Thymus (tissue), 11 donors: ENCODE results near the gene ADGRB2. TPM values are rescaled to one million over a fixed set of nuclear protein-coding genes. Genes with fewer than 3 reads are reported as not detected.

ENCODE experiments used
- DNase-seq, 9 donors: peaks; one replicate each; pipeline ENCODE4 v3.0.0-alpha.2; 2013; ENCODE audit warnings: low spot score in 9 of 9, low read depth in 6 of 9, missing footprints in 1 of 9
- H3K27ac ChIP-seq, 2 donors: one replicate each; pipeline ENCODE4 v1.5.1; 2013; ENCODE audit warnings: control low read depth in 1 of 2, low read depth in 1 of 2, low read length in 1 of 2, mild to moderate bottlenecking in 1 of 2, moderate library complexity in 1 of 2
- H3K27me3 ChIP-seq, 2 donors: one replicate each; pipeline ENCODE4 v1.5.1; 2013; ENCODE audit warnings: low read length in 1 of 2; ENCODE audit not compliant: control insufficient read depth in 2 of 2, insufficient read depth in 1 of 2
- H3K36me3 ChIP-seq, 2 donors: one replicate each; pipeline ENCODE4 v1.5.1; 2013; ENCODE audit warnings: low read length in 1 of 2, mild to moderate bottlenecking in 1 of 2, moderate library complexity in 1 of 2; ENCODE audit not compliant: control insufficient read depth in 2 of 2, insufficient read depth in 2 of 2
- H3K4me1 ChIP-seq, 2 donors: one replicate each; pipeline ENCODE4 v1.5.1; 2013; ENCODE audit warnings: low read length in 2 of 2; ENCODE audit not compliant: control insufficient read depth in 2 of 2, insufficient read depth in 2 of 2
- H3K4me3 ChIP-seq, 2 donors: one replicate each; pipeline ENCODE4 v1.5.1; 2013; ENCODE audit warnings: low read length in 2 of 2, control low read depth in 1 of 2, mild to moderate bottlenecking in 1 of 2
- H3K9me3 ChIP-seq, 2 donors: one replicate each; pipeline ENCODE4 v1.5.1; 2013; ENCODE audit warnings: low read length in 1 of 2, mild to moderate bottlenecking in 1 of 2; ENCODE audit not compliant: control insufficient read depth in 2 of 2, insufficient read depth in 1 of 2
- WGBS: extraction: QIAGEN DNeasy Blood & Tissue Kit; methylation state at CpG from one replicate; pipeline ENCODE4 v1.1.7; 2013; 5-methylcytosine and 5-hydroxymethylcytosine counted together
- polyA plus RNA-seq: library from polyadenylated mRNA; stranded (reverse); fragments of 200-250 nt; gene quantifications from one replicate; pipeline ENCODE4 v1.2.3, GENCODE V29; 2013
- total RNA-seq: library from RNA; stranded (reverse); fragments of 120-200 nt; gene quantifications from one replicate; pipeline ENCODE4 v1.2.4, GENCODE V29; 2013
- donor health status: healthy.

ADGRB2 gene
- total and polyA plus RNA-seq, 2 donors = 6.0 to 24.4 TPM

DNA sequence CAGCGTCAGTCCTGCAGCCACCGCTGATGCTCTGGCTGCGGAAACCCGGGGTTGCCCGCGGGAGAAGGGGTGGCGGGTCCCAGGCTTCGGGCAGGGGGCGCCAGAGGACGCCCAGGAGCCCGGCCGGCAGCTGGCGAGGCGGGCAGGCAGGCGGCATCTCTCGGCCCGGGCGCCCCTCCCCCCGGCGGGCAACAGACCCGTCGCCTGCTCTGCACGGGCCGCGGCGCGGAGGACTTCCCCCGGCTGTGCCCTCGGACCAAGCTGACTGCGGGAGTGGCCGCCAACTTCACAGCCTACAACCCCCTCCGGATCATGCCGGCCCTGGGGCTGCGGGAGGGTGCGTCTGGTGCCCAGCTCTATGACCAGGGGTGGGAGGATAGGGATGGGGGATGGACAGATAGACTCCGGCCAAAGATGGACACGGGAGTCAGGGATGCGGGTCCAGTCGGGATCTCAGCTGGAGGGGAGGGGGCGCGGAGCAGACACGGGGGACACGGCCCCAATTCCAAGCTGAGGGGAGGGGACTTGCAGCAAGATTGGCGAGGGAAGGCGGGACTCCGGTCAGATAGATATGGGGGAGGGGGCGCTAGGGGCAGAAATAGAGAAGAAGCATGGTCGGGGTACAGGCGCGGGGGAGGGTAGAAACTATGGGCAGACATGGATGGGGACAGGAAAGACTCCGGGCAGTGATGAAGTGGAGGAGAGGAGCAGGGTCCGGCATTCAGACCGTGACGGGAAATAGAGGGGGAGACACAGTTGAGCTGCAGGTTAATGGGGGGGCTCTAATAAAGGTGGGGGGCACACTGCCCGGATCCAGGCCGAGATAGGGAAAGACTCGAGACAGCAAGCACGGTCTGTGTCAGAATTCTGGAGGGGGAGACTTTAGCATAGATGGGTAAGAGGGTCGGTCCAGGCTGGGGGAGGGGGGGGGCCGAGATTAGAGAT, 1.1 kb downstream of the ADGRB2 start:
- Histone ChIP-seq H3K4me1 (peaks cover 18 to 63% of the 10 kb centered on the region in 2 donors), H3K27me3 (peaks cover 0 to 42% of the 10 kb centered on the region in 2 donors), H3K4me3 (peak overlapping the region; percentile 57 to 75), H3K36me3 (peaks cover 0 to 2% of the 10 kb centered on the region in 2 donors), H3K9me3 (peaks cover 0 to 9% of the 10 kb centered on the region in 2 donors), H3K27ac (no peak overlapping the region)
- 1% methylated on average over 60 of the region's 60 CpGs for WGBS
- peak in 5 of 9 donors; percentile 59 to 81 (median 74) for DNase-seq

GRCh38 chr1:31762323-31762722, 1.8 kb downstream of the ADGRB2 start:
- H3K4me3 ChIP-seq = peak overlapping the region in 1 of 2 donors; percentile 75
- H3K27me3 ChIP-seq = peaks cover 0 to 42% of the 10 kb centered on the region in 2 donors
- peaks cover 18 to 63% of the 10 kb centered on the region in 2 donors for H3K4me1 ChIP-seq
- H3K27ac ChIP-seq = no peak overlapping the region
- 30% methylated on average over 7 of the region's 7 CpGs for WGBS
- DNase-seq = no peak
- peaks cover 0 to 9% of the 10 kb centered on the region in 2 donors for H3K9me3 ChIP-seq
- peaks cover 0 to 5% of the 10 kb centered on the region in 2 donors for H3K36me3 ChIP-seq

GRCh38 chr1:31761883-31762282, 2.3 kb downstream of the ADGRB2 start:
- Histone ChIP-seq H3K4me1 (peaks cover 18 to 63% of the 10 kb centered on the region in 2 donors), H3K4me3 (peak overlapping the region in 1 of 2 donors; percentile 75), H3K9me3 (peaks cover 0 to 9% of the 10 kb centered on the region in 2 donors), H3K27me3 (peaks cover 0 to 42% of the 10 kb centered on the region in 2 donors), H3K36me3 (peaks cover 0 to 5% of the 10 kb centered on the region in 2 donors), H3K27ac (no peak overlapping the region)
- 81% methylated on average over 6 of the region's 6 CpGs for WGBS
- DNase-seq = no peak

- peak in 4 of 9 donors; percentile 47 to 78 (median 72) for DNase-seq
- H3K9me3 ChIP-seq = peaks cover 0 to 9% of the 10 kb centered on the region in 2 donors
- WGBS = 1% methylated on average over 63 of the region's 63 CpGs
- H3K4me3 ChIP-seq = peak overlapping the region; percentile 69 to 75
- peaks cover 2 to 14% of the 10 kb centered on the region in 2 donors for H3K36me3 ChIP-seq
- H3K4me1 ChIP-seq = peaks cover 15 to 52% of the 10 kb centered on the region in 2 donors
- H3K27ac ChIP-seq = no peak overlapping the region
- H3K27me3 ChIP-seq = peaks cover 0 to 42% of the 10 kb centered on the region in 2 donors
These were observed 3.4 kb downstream of the ADGRB2 start for GRCh38 chr1:31760471-31761470.

DNA sequence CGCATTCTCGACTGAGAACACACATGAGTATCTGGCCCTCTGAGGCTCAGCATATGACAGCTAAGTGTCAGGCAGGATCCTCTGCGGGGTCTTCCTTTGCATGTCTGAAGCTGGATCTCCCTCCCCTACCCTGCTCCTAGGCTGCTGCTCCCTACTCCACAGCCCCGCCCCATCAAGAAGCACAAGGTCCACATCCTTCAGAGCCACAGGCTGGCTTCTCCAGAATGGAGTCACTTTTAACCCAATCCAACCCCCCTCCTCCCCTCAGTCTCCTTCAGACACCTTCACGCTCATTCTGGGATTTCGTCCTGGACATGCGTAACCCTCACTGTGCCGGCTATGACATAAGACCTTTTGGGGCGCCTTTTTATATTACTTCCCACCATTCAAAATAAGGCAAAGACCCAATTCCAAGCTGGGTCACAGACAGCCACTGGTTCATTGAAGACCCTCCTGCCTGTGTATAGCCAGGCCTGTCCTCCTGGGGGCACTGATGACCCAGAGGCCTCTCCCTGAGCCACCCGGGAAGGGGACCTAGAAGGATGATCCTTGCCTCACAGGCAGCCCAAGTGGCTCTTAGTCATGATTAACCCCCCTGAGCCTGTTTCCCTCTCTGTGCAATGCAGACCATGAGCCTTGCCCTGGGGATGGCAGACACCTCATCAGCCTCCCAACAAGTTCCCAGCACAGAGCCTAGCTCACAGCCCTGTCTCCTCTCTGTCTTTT, 4.7 kb downstream of the ADGRB2 start:
- no peak for DNase-seq
- peaks cover 0 to 9% of the 10 kb centered on the region in 2 donors for H3K9me3 ChIP-seq
- H3K27me3 ChIP-seq = peaks cover 0 to 40% of the 10 kb centered on the region in 2 donors
- WGBS = 95% methylated on average over 10 of the region's 10 CpGs
- peaks cover 2 to 20% of the 10 kb centered on the region in 2 donors for H3K36me3 ChIP-seq
- no peak overlapping the region for H3K4me3 ChIP-seq
- no peak overlapping the region for H3K27ac ChIP-seq
- H3K4me1 ChIP-seq = peaks cover 9 to 39% of the 10 kb centered on the region in 2 donors

GRCh38 chr1:31758823-31759222, 5.3 kb downstream of the ADGRB2 start:
- no peak for DNase-seq
- no peak overlapping the region for H3K4me3 ChIP-seq
- peaks cover 2 to 26% of the 10 kb centered on the region in 2 donors for H3K36me3 ChIP-seq
- peaks cover 0 to 38% of the 10 kb centered on the region in 2 donors for H3K27me3 ChIP-seq
- no peak overlapping the region for H3K27ac ChIP-seq
- peaks cover 8 to 37% of the 10 kb centered on the region in 2 donors for H3K4me1 ChIP-seq
- WGBS = 97% methylated on average over 7 of the region's 7 CpGs
- peaks cover 0 to 9% of the 10 kb centered on the region in 2 donors for H3K9me3 ChIP-seq

DNA sequence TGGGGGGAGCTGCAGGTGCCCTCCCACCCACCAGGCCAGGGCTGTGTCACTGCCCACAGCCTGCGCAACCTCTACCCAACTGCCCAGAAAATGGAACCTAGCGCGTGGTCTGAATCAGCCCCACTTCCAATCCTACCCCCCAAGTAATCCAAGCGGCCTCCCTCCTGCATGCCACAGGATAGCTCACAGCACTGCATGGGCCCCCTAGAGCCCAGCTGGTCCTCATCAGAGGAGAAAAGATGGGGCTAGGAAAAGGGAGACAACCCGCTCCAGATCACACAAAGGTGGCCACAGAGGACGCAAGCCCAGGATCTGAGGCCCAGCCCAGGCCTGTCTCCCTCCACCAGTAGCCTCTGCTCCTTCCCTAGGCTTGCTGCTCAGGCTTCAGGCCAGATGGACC, 6.2 kb downstream of the ADGRB2 start:
- WGBS = 98% methylated on average over 6 of the region's 6 CpGs
- H3K9me3 ChIP-seq = peaks cover 0 to 5% of the 10 kb centered on the region in 2 donors
- DNase-seq = no peak
- peaks cover 8 to 35% of the 10 kb centered on the region in 2 donors for H3K4me1 ChIP-seq
- peaks cover 2 to 26% of the 10 kb centered on the region in 2 donors for H3K36me3 ChIP-seq
- no peak overlapping the region for H3K4me3 ChIP-seq
- H3K27me3 ChIP-seq = peaks cover 0 to 30% of the 10 kb centered on the region in 2 donors
- no peak overlapping the region for H3K27ac ChIP-seq

DNA sequence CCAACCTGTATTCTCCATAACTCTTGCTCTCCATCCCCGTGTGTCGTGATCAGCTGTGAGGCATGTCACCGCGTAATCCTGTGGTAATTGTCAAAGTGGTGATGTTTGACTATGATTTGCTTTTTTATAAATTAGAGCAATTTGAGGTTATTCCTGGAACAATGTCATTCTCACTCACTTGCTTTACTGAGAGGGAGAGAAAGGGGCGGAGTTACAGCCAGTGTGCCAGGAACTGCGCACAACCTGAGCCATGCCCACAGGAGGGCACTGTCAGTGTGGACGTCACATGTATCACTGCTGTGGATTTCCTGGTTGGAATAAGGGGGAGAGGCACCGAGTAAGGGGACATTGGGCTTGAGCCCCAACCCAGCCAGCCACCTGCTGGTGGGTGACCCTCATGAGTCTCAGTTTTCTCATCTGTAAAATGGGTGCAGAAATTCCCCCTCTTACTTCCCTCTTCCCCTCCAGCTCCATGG, 6.9 kb downstream of the ADGRB2 start:
- Histone ChIP-seq H3K9me3 (peaks cover 0 to 4% of the 10 kb centered on the region in 2 donors), H3K36me3 (peaks cover 2 to 26% of the 10 kb centered on the region in 2 donors), H3K27ac (no peak overlapping the region), H3K4me1 (peaks cover 10 to 32% of the 10 kb centered on the region in 2 donors), H3K27me3 (peaks cover 0 to 22% of the 10 kb centered on the region in 2 donors), H3K4me3 (no peak overlapping the region)
- DNase-seq = no peak
- WGBS = 96% methylated on average over 8 of the region's 8 CpGs
